A673 (cell line): ENCODE results near the gene EMC1. TPM values are rescaled to one million over a fixed set of nuclear protein-coding genes. Genes with fewer than 3 reads are reported as not detected.

ENCODE experiments used
- Bru-seq: library from RNA; stranded (reverse); fragments of 400-500 nt; gene quantifications from one replicate; lab custom pipeline; 2021; lab: Mats Ljungman, UMichigan
- BruChase-seq, 2 experiments: library from RNA; stranded (reverse); fragments of 400-500 nt; gene quantifications; one replicate each; lab custom pipeline; 2021; lab: Mats Ljungman, UMichigan
- BruUV-seq: library from RNA; stranded (reverse); fragments of 400-500 nt; replicated peaks from 2 replicates; lab custom pipeline; 2021; lab: Mats Ljungman, UMichigan
- CTCF ChIA-PET: fragments of 300-600 bp; sonication (Branson Sonifier 250); formaldehyde crosslinking; loops from one replicate; lab custom pipeline; 2022; ENCODE audit warnings: antibody characterized with exemption; lab: Charles Lee
- POLR2A ChIA-PET: fragments of 300-600 bp; sonication (Branson Sonifier 250); formaldehyde crosslinking; loops from one replicate; lab custom pipeline; 2022; ENCODE audit warnings: antibody characterized with exemption; ENCODE audit not compliant: low non-redundant PET; lab: Charles Lee
- DNase-seq: peaks from one replicate; pipeline ENCODE4 v3.0.0-alpha.2; 2015; ENCODE audit warnings: low spot score
- H3K27ac ChIP-seq: fragments of 200-600 bp; sonication (generic); 2 replicates; pipeline ENCODE4 v1.5.1; 2016; ENCODE audit warnings: mixed run types, low read depth, mild to moderate bottlenecking, mixed read lengths, antibody characterized with exemption, low read length; ENCODE audit not compliant: poor library complexity, severe bottlenecking
- H3K27me3 ChIP-seq: fragments of 200-600 bp; sonication (generic); replicated peaks from 2 replicates; pipeline ENCODE4 v1.6.1; 2017; ENCODE audit warnings: mixed run types, low read depth, mild to moderate bottlenecking, mixed read lengths, antibody characterized with exemption, low read length; ENCODE audit not compliant: insufficient read depth, poor library complexity
- H3K36me3 ChIP-seq: fragments of 200-600 bp; sonication (generic); 2 replicates; pipeline ENCODE4 v1.6.1; 2016; ENCODE audit warnings: mixed run types, mild to moderate bottlenecking, mixed read lengths, antibody characterized with exemption, low read length; ENCODE audit not compliant: insufficient read depth, poor library complexity, severe bottlenecking
- H3K4me1 ChIP-seq: fragments of 200-600 bp; sonication (generic); 2 replicates; pipeline ENCODE4 v1.6.1; 2017; ENCODE audit warnings: mixed run types, mild to moderate bottlenecking, mixed read lengths, antibody characterized with exemption, low read length; ENCODE audit not compliant: insufficient read depth, poor library complexity, severe bottlenecking
- H3K4me3 ChIP-seq: fragments of 200-600 bp; sonication (generic); 2 replicates; pipeline ENCODE4 v1.5.1; 2016; ENCODE audit warnings: low read depth, mixed run types, mild to moderate bottlenecking, mixed read lengths, low read length; ENCODE audit not compliant: poor library complexity, severe bottlenecking
- H3K9me3 ChIP-seq: fragments of 200-600 bp; sonication (generic); 2 replicates; pipeline ENCODE4 v1.6.1; 2016; ENCODE audit warnings: mixed run types, low read depth, mild to moderate bottlenecking, mixed read lengths, antibody characterized with exemption, low read length; ENCODE audit not compliant: poor library complexity, severe bottlenecking
- CTCF ChIP-seq: fragments of 300-800, 200-600 bp; sonication (generic); conservative IDR thresholded peaks from 2 replicates; pipeline ENCODE4 v1.5.1; 2017; ENCODE audit warnings: low read depth, mild to moderate bottlenecking, antibody characterized with exemption, low read length, moderate library complexity, mixed read lengths
- EZH2 ChIP-seq: fragments of 200-600 bp; sonication (generic); IDR thresholded peaks from 2 replicates; pipeline ENCODE4 v1.6.1; 2017; ENCODE audit warnings: borderline replicate concordance, low read depth, mild to moderate bottlenecking, mixed read lengths, antibody characterized with exemption, low read length; ENCODE audit not compliant: poor library complexity, severe bottlenecking
- intact Hi-C: fragments of 100-400 bp; cut with micrococcal nuclease; formaldehyde crosslinking; loops from one replicate; pipeline ENCODE4 v1.10.0; 2022; ENCODE audit not compliant: unreplicated experiment
- long read RNA-seq: library from polyadenylated mRNA; stranded (forward); transcript quantifications from one replicate; pipeline ENCODE4 v2.0.0, GENCODE V29; 2022
- total RNA-seq: library from RNA; stranded (reverse); gene quantifications from 2 replicates; pipeline ENCODE4 v1.2.3, GENCODE V29; 2021

The EMC1 gene
- total RNA-seq = 75.9 and 84.3 TPM in 2 replicates
- Bru-seq, nascent RNA = percentile 77 among the genes with signal in this experiment
- BruChase-seq, experiment 1, labeled RNA remaining after a 2-hour chase = percentile 83 among the genes with signal in this experiment
- percentile 92 among the genes with signal in this experiment for BruChase-seq, experiment 2, labeled RNA remaining after a 6-hour chase
- long read RNA-seq, full-length matches to known transcripts = 112 of 162 reads
- long read RNA-seq, partial matches to known transcripts = 12 of 162 reads
- long read RNA-seq, other reads (novel, unspliced or antisense) = 38 of 162 reads

- H3K9me3 ChIP-seq = no peaks in the 10 kb centered on the region
- H3K27me3 ChIP-seq = no peaks in the 10 kb centered on the region
- TF ChIP-seq EZH2 = no peak
- TF ChIP-seq CTCF = no peak
- BruUV-seq = no TSS peak
- H3K27ac ChIP-seq = peak within 1 kb of the TSS; percentile 99
- peaks cover 27% of the 10 kb centered on the region for H3K36me3 ChIP-seq
- peak within 1 kb of the TSS; percentile 84 for H3K4me3 ChIP-seq
- DNase-seq = peak; percentile 94
- POLR2A ChIA-PET = interaction anchor here (0.9 kb wide), 1 partner anchor 10 kb away, joined by 4 read pairs; no protein-coding TSS in a partner anchor
- intact Hi-C loops = loop anchor here (2.0 kb wide), 2 partner anchors 61 to 401 kb away; partner anchors contain the start of genes AKR7A2 and SLC66A1
- CTCF ChIA-PET = interaction anchor here (0.7 kb wide), 1 partner anchor 402 kb away, joined by 3 read pairs; no protein-coding TSS in a partner anchor
- peaks cover 25% of the 10 kb centered on the region for H3K4me1 ChIP-seq
These were observed at the start of gene EMC1, which contains the start of gene MRTO4 for GRCh38 chr1:19251305-19252196. Gene EMC1, minus strand, starts transcription at chr1:19251524. Its CDS starts 15 bp downstream, at chr1:19251509. Gene MRTO4, plus strand, starts transcription at chr1:19251805. Its CDS starts 31 bp downstream, at chr1:19251836.

GRCh38 chr1:19300211-19300610 lies 48.9 kb upstream of the EMC1 start:
- BruUV-seq = no TSS peak
- POLR2A ChIA-PET = no interaction called here
- CTCF ChIA-PET = no interaction called here

More at GRCh38 chr1:19300211-19300610, 48.9 kb upstream of the EMC1 start:
- intact Hi-C loops = no loop called here
- H3K36me3 ChIP-seq = peaks cover 19% of the 10 kb centered on the region
- DNase-seq = no peak
- H3K9me3 ChIP-seq = peaks cover 3% of the 10 kb centered on the region
- TF ChIP-seq CTCF = no peak
- no peak for TF ChIP-seq EZH2
- no peak overlapping the region for H3K4me3 ChIP-seq
- no peak overlapping the region for H3K27ac ChIP-seq
- no peaks in the 10 kb centered on the region for H3K4me1 ChIP-seq
- H3K27me3 ChIP-seq = no peaks in the 10 kb centered on the region
